GM23338 (cell line): ENCODE data around the gene AOC3.

Experiments used
- CTCF ChIP-seq, 2 experiments: fragments of 200-600 bp in 1 of 2; sonication (generic) in 1 of 2; conservative IDR thresholded peaks; 2 replicates each; pipeline versions ENCODE4 v1.5.1 to v1.6.1; 2016 to 2017; ENCODE audit warnings: antibody characterized with exemption in 2 of 2, low read depth in 2 of 2, mild to moderate bottlenecking in 2 of 2, moderate library complexity in 1 of 2
- EZH2phosphoT487 ChIP-seq: fragments of 200-600 bp; sonication (generic); IDR thresholded peaks from one replicate; pipeline ENCODE4 v1.8.1; 2018; ENCODE audit warnings: antibody characterized with exemption; ENCODE audit not compliant: unreplicated experiment
- POLR2AphosphoS5 ChIP-seq: IDR thresholded peaks from 2 replicates; pipeline ENCODE4 v1.6.1; 2016; ENCODE audit warnings: antibody characterized with exemption, low read depth
- REST ChIP-seq: IDR thresholded peaks from one replicate; pipeline ENCODE4 v1.6.1; 2018; ENCODE audit warnings: antibody characterized with exemption; ENCODE audit not compliant: unreplicated experiment
- ZNF462 ChIP-seq: fragments of 250-450 bp; sonication (Bioruptor Pico); IDR thresholded peaks from 2 replicates; pipeline ENCODE4 v1.5.0; 2020; ENCODE audit warnings: mild to moderate bottlenecking, moderate library complexity

- TF ChIP-seq POLR2AphosphoS5 (no peak), CTCF (conservative IDR thresholded peaks at IDR 0.05; ENCODE audit: low read depth in 2 of 2) (no peak), REST (no peak), ZNF462 (CRISPR knock-in tag) (no peak), EZH2phosphoT487 (no peak)
Observed at GRCh38 chr17:42809250-42809649, 41.7 kb upstream of the AOC3 start.
